Smooth muscle cell (in vitro differentiated cells): ENCODE results near the gene STARD3. TPM values are rescaled to one million over a fixed set of nuclear protein-coding genes. Genes with fewer than 3 reads are reported as not detected.
"Not testable (repeated sequence)": the region's sequence is repeated elsewhere in the genome, so short reads cannot be mapped to it uniquely, and the experiment has no call there.

Experiments
- DNase-seq: peaks from one replicate; lab custom pipeline; 2025; ENCODE audit not compliant: unreplicated experiment; lab: John Stamatoyannopoulos, UW
- H2AFZ ChIP-seq: fragments of 200-600 bp; sonication (generic); 2 replicates; pipeline ENCODE4 v1.6.0; 2016; ENCODE audit warnings: antibody characterized with exemption, low read depth, mild to moderate bottlenecking
- H3F3A ChIP-seq: fragments of 200-600 bp; sonication (generic); 2 replicates; pipeline ENCODE4 v1.6.0; 2017; ENCODE audit warnings: antibody characterized with exemption, low read depth
- H3K27ac ChIP-seq: fragments of 200-600 bp; sonication (generic); 2 replicates; pipeline ENCODE4 v1.5.1; 2016; ENCODE audit warnings: low read depth, mild to moderate bottlenecking
- H3K27me3 ChIP-seq: fragments of 200-600 bp; sonication (generic); 2 replicates; pipeline ENCODE4 v1.6.1; 2016; ENCODE audit warnings: low read depth, mild to moderate bottlenecking
- H3K36me3 ChIP-seq: fragments of 200-600 bp; sonication (generic); 2 replicates; pipeline ENCODE4 v1.5.1; 2016; ENCODE audit warnings: low read depth
- H3K4me1 ChIP-seq: fragments of 200-600 bp; sonication (generic); 2 replicates; pipeline ENCODE4 v1.5.1; 2016; ENCODE audit warnings: low read depth
- H3K4me2 ChIP-seq: fragments of 200-600 bp; sonication (generic); 2 replicates; pipeline ENCODE4 v1.6.0; 2016; ENCODE audit warnings: mild to moderate bottlenecking
- H3K4me3 ChIP-seq: fragments of 200-600 bp; sonication (generic); 2 replicates; pipeline ENCODE4 v1.5.1; 2016; ENCODE audit warnings: mild to moderate bottlenecking
- H3K79me2 ChIP-seq: fragments of 200-600 bp; sonication (generic); 2 replicates; pipeline ENCODE4 v1.6.0; 2016; ENCODE audit warnings: low read depth, mild to moderate bottlenecking
- H3K9ac ChIP-seq: fragments of 200-600 bp; sonication (generic); 2 replicates; pipeline ENCODE4 v1.6.0; 2016; ENCODE audit warnings: low read depth
- H3K9me3 ChIP-seq: fragments of 200-600 bp; sonication (generic); replicated peaks from 2 replicates; pipeline ENCODE4 v1.5.1; 2016; ENCODE audit warnings: low read depth
- H4K20me1 ChIP-seq: fragments of 200-600 bp; sonication (generic); 2 replicates; pipeline ENCODE4 v1.6.0; 2016; ENCODE audit warnings: low read depth
- CTCF ChIP-seq: fragments of 200-600 bp; sonication (generic); IDR thresholded peaks from 2 replicates; pipeline ENCODE4 v1.5.1; 2017; ENCODE audit warnings: borderline replicate concordance, mild to moderate bottlenecking, antibody characterized with exemption; ENCODE audit not compliant: insufficient read depth, poor library complexity, severe bottlenecking
- WGBS: methylation state at CpG from one replicate; pipeline ENCODE4 v1.1.7; 2016; ENCODE audit warnings: low lambda C conversion rate; 5-methylcytosine and 5-hydroxymethylcytosine counted together
- polyA plus RNA-seq: library from polyadenylated mRNA; unstranded; fragments of >200 nt; fragmentation: Nextera tagmentation; extraction: Ambion mirVana; gene quantifications from 2 replicates; pipeline ENCODE4 v1.2.1, GENCODE V29; 2016
- total RNA-seq: library from RNA; depleted of rRNA; stranded (reverse); fragments of >200 nt; gene quantifications from 2 replicates; pipeline ENCODE4 v1.2.3, GENCODE V29; 2014

The STARD3 gene
- total and polyA plus RNA-seq, 2 experiments from 2014 or later, result 37.5 to 53.3 TPM

GRCh38 chr17:39709319-39709997 is 72.5 kb downstream of the STARD3 start:
- H3K4me2 ChIP-seq, result no peak overlapping the region
- no peak for TF ChIP-seq CTCF
- H3F3A ChIP-seq, result no peaks in the 10 kb centered on the region
- no peaks in the 10 kb centered on the region for H3K36me3 ChIP-seq
- no peak overlapping the region for H3K27ac ChIP-seq
- DNase-seq, result no peak
- peaks cover 9% of the 10 kb centered on the region for H3K4me1 ChIP-seq
- peaks cover 2% of the 10 kb centered on the region for H3K79me2 ChIP-seq
- H3K27me3 ChIP-seq, result no peaks in the 10 kb centered on the region
- no peaks in the 10 kb centered on the region for H3K9me3 ChIP-seq
- no peak overlapping the region for H3K9ac ChIP-seq
- peaks cover 32% of the 10 kb centered on the region for H4K20me1 ChIP-seq
- H2AFZ ChIP-seq, result no peak overlapping the region
- 96% methylated on average over 14 of the region's 14 CpGs for WGBS
- no peak overlapping the region for H3K4me3 ChIP-seq

- Histone ChIP-seq H3K9me3 (no peaks in the 10 kb centered on the region), H3K4me2 (no peak overlapping the region), H4K20me1 (peaks cover 24% of the 10 kb centered on the region), H3K9ac (no peak overlapping the region), H3K27me3 (no peaks in the 10 kb centered on the region), H2AFZ (no peak overlapping the region), H3F3A (no peaks in the 10 kb centered on the region), H3K36me3 (no peaks in the 10 kb centered on the region), H3K4me3 (no peak overlapping the region), H3K79me2 (peaks cover 2% of the 10 kb centered on the region), H3K4me1 (peaks cover 1% of the 10 kb centered on the region), H3K27ac (no peak overlapping the region)
- DNase-seq, result no peak
- TF ChIP-seq CTCF, result no peak
- 98% methylated on average over 20 of the region's 20 CpGs for WGBS
Observed at GRCh38 chr17:39709998-39710964, 73.3 kb downstream of the STARD3 start.

GRCh38 chr17:39711071-39711470 is 74.1 kb downstream of the STARD3 start:
- WGBS, result 96% methylated on average over 11 of the region's 11 CpGs
- not testable (repeated sequence) for H3K79me2 ChIP-seq, H3K9me3 ChIP-seq, H3K4me2 ChIP-seq, H3K4me3 ChIP-seq, H3K27ac ChIP-seq, H3K27me3 ChIP-seq, H3K36me3 ChIP-seq, H3F3A ChIP-seq, H3K9ac ChIP-seq, H2AFZ ChIP-seq, H3K4me1 ChIP-seq, DNase-seq
- H4K20me1 ChIP-seq, result peaks cover 16% of the 10 kb centered on the region

GRCh38 chr17:39711851-39712250 is 74.9 kb downstream of the STARD3 start:
- Histone ChIP-seq H3K4me1 (no peaks in the 10 kb centered on the region), H3K27me3 (no peaks in the 10 kb centered on the region), H3K9me3 (no peaks in the 10 kb centered on the region), H3F3A (no peaks in the 10 kb centered on the region), H4K20me1 (peaks cover 8% of the 10 kb centered on the region), H2AFZ (no peak overlapping the region), H3K79me2 (no peaks in the 10 kb centered on the region), H3K9ac (no peak overlapping the region), H3K4me2 (no peak overlapping the region), H3K4me3 (no peak overlapping the region), H3K36me3 (no peaks in the 10 kb centered on the region), H3K27ac (no peak overlapping the region)
- DNase-seq, result no peak
- 96% methylated on average over 10 of the region's 10 CpGs for WGBS
- TF ChIP-seq CTCF, result no peak

Other genes with a start within 250 kb of the STARD3 start
- gene FBXL20, start 235.5 kb upstream of the STARD3 start, total RNA-seq, result 13.6 and 19.9 TPM in 2 replicates
- 8.0 and 10.9 TPM in 2 replicates for gene FBXL20, start 235.5 kb upstream of the STARD3 start, polyA plus RNA-seq
- 20.7 and 25.3 TPM in 2 replicates for gene MED1, start 185.9 kb upstream of the STARD3 start, total RNA-seq
- 9.5 and 11.2 TPM in 2 replicates for gene MED1, start 185.9 kb upstream of the STARD3 start, polyA plus RNA-seq
- gene CDK12, start 175.7 kb upstream of the STARD3 start, total RNA-seq, result 31.9 and 37.7 TPM in 2 replicates
- 5.8 and 7.1 TPM in 2 replicates for gene CDK12, start 175.7 kb upstream of the STARD3 start, polyA plus RNA-seq
- not detected in 2 replicates for gene NEUROD2, start 29.2 kb upstream of the STARD3 start, total RNA-seq
- 0.19 and 0.25 TPM in 2 replicates for gene NEUROD2, start 29.2 kb upstream of the STARD3 start, polyA plus RNA-seq
- 1.7 TPM in 1 of 2 replicates, not detected in the other for gene PPP1R1B, start 10.2 kb upstream of the STARD3 start, total RNA-seq
- not detected in 2 replicates for gene PPP1R1B, start 10.2 kb upstream of the STARD3 start, polyA plus RNA-seq
- 1.1 TPM in 1 of 2 replicates, not detected in the other for gene TCAP, start 28.2 kb downstream of the STARD3 start, total RNA-seq
- 0.41 and 0.69 TPM in 2 replicates for gene TCAP, start 28.2 kb downstream of the STARD3 start, polyA plus RNA-seq
- gene PNMT, start 31.3 kb downstream of the STARD3 start, total RNA-seq, result not detected in 2 replicates
- gene PNMT, start 31.3 kb downstream of the STARD3 start, polyA plus RNA-seq, result 0.23 and 1.3 TPM in 2 replicates
- gene PGAP3, start 50.9 kb downstream of the STARD3 start, total RNA-seq, result 16.5 and 19.4 TPM in 2 replicates
- 19.1 and 26.4 TPM in 2 replicates for gene PGAP3, start 50.9 kb downstream of the STARD3 start, polyA plus RNA-seq
- 44.5 and 49.4 TPM in 2 replicates for gene ERBB2, start 62.9 kb downstream of the STARD3 start, total RNA-seq
- gene ERBB2, start 62.9 kb downstream of the STARD3 start, polyA plus RNA-seq, result 53.6 and 56.1 TPM in 2 replicates
- gene MIEN1, start 93.4 kb downstream of the STARD3 start, total RNA-seq, result 33.5 and 55.8 TPM in 2 replicates
- 70.7 and 71.5 TPM in 2 replicates for gene MIEN1, start 93.4 kb downstream of the STARD3 start, polyA plus RNA-seq
- 2.7 and 3.6 TPM in 2 replicates for gene GRB7, start 100.8 kb downstream of the STARD3 start, total RNA-seq
- 4.1 and 9.1 TPM in 2 replicates for gene GRB7, start 100.8 kb downstream of the STARD3 start, polyA plus RNA-seq
- under 0.01 and 0.40 TPM in 2 replicates for gene IKZF3, start 227.2 kb downstream of the STARD3 start, total RNA-seq
- not detected in 2 replicates for gene IKZF3, start 227.2 kb downstream of the STARD3 start, polyA plus RNA-seq
- gene ZPBP2, start 231.1 kb downstream of the STARD3 start, total RNA-seq, result not detected in 2 replicates
- gene ZPBP2, start 231.1 kb downstream of the STARD3 start, polyA plus RNA-seq, result not detected in 2 replicates